HG02852 (cell line): ENCODE results near the gene ZNF136.

ENCODE experiments used
- ATAC-seq: cut with Tn5 transposase; IDR thresholded peaks from one replicate; pipeline ENCODE4 v1.9.1; 2021; ENCODE audit warnings: mild to moderate bottlenecking, moderate library complexity; ENCODE audit not compliant: unreplicated experiment

The ZNF136 gene

DNA sequence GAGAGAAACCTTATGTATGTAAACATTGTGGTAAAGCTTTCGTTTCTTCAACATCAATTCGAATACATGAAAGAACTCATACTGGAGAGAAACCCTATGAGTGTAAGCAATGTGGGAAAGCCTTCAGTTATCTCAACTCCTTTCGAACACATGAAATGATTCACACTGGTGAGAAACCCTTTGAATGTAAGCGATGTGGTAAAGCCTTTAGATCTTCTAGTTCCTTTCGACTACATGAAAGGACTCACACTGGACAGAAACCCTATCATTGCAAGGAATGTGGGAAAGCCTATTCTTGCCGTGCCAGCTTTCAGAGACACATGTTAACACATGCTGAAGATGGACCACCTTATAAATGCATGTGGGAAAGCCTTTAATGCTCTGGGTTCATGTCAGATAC lies 24.7 kb downstream of the ZNF136 start:
- no peak for ATAC-seq

DNA sequence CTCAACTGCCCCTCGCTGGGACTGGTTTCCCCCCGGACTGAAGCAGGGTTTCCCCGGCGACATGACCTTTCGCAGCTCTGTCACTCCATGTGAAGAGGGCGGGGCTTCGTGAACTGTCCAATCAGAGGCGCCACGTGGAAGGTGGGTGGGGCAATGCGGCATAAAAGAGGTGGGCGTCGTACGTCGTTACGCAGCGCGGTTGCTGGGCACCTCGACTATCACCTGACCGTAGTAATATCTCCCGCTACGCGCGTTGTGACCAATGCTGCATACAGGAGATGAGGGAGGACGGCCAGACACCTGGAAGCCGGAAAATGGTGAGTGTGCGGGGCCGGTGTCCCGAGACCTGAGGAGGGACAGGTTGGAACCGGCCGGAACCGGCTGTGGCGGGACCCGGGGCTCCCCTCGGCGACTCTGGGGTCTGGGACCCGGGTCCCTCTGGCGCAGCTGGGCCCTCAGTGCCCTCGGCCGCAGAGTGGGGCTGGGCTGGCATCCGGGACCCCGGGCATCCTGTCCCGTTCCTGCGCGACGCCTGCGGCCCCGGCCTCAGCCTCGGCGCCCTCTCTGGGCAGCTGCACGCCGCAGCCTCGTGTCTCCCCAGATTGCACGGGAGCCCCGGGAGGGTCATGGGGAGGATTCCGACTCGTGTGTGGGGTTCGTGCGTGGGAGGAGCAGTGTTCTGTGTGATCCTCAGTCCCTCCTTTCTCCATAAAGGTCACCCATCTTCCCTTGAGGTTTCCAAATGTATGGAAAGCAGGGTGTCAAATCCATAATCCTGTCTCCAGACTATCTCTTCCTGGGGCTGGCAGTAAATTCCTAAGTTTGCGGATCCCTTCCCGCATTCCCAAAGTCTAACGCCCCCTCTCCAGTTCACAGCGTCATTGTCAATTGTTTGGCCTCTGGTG lies 32.2 kb downstream of the ZNF136 start:
- no peak for ATAC-seq

GRCh38 chr19:12198136-12198535 lies 35.2 kb downstream of the ZNF136 start:
- ATAC-seq: no peak

- ATAC-seq: no peak
Measured at GRCh38 chr19:12199757-12200419, 37.0 kb downstream of the ZNF136 start.

DNA sequence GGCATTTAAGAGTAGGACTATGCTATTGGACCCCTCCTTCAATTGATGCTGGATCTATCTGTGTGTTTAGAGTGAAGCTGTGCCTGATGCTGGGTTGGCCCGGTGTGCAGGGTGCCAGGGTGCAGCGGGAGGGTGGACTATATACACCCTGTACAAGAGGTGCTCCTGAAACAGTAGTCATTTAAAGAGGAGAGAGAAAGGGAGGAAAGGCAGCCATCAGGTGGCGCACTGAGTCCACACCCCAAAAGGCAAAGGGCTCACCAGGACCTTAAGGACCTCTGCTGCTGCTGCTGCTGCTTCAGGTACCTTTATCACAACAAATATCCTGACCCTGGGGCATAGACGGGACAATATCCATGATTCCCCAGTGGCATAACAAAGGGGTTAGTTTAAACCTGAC lies 39.4 kb downstream of the ZNF136 start:
- no peak for ATAC-seq

- ATAC-seq: no peak
Measured at GRCh38 chr19:12205296-12205695, 42.4 kb downstream of the ZNF136 start.

DNA sequence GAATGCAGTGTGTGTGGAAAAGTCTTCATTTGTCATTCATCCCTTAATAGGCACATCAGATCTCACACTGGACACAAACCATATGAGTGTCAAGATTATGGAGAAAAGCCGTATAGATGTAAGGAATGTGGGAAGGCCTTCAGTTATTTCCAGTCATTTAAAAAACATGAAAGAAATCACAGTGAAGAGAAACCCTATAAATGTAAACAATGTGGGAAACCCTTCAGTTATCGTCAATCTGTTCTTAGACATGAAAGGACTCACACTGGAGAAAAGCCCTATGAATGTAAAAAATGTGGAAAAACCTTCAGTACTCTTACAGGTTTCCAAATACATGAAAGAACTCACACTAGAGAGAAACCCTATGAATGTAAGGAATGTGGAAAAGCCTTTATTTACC lies 45.3 kb downstream of the ZNF136 start:
- no peak for ATAC-seq

DNA sequence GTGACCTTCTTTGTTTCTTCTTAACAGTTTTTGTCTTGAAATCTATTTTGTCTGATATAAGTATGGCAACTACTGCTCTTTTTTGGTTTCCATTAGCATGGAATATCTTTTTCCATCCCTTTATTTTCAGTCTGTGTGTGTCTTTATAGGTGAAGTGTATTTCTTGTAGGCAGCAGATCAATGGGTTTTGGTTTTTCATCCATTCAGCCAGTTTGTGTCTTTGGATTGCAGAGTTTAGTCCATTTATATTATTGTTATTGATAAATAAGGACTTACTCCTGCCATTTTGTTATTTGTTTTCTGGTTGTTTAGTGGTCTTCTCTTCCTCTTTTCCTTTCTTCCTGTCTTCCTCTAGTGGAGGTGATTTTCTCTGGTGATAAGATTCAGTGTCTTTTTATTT lies 54.4 kb downstream of the ZNF136 start:
- ATAC-seq: no peak

DNA sequence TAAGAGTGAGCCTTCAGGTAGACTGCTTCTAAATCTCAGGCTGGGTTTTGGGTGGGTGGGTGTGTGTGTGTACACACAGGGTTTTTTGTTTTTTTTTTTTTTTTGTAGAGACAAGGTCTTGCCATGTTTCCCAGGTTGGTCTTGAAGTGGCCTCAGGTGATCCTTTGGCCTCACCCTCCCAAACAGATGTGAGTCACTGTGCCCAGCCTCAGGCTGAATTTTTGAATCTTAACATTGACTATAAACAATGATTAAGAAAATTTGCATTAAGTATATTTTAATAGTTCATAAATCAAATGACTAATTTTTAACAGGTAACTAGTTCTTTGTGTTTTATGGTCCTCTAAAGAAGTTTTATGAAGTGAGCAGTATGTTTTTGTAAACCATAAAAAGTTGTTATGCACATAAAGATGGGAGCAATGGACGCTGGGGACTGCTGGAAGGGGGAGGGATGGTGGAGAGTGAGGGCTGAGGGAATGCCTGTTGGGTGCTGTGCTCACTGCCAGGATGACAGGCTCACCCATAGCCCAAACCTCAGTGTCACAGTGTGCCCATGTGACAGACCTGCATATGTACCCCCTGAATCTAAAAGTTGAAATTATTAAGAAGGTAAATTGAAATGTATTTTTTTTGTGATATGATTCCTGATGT lies 60.2 kb downstream of the ZNF136 start:
- ATAC-seq: no peak

DNA sequence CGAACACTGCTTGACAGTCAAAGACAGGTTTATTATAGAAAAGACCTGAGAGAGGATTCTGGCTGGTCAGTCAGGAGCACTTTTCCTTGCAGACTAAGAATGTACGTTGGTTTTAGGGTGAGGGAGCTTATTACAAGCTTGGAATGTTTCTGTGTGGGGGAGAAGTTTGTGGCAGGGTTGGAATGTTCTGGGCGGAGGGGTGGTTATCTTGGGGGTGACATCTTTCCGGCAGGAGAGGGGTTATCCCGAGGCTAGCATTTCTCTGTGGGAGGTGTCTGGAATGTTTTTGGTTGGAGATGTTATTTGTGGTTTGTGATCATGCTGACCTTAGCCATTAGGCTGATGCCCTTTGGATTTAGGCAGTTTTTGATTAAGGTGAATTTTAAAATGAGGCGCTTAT lies 61.8 kb downstream of the ZNF136 start:
- ATAC-seq: no peak

- ATAC-seq: no peak
Measured at GRCh38 chr19:12229990-12230389, 67.1 kb downstream of the ZNF136 start.

DNA sequence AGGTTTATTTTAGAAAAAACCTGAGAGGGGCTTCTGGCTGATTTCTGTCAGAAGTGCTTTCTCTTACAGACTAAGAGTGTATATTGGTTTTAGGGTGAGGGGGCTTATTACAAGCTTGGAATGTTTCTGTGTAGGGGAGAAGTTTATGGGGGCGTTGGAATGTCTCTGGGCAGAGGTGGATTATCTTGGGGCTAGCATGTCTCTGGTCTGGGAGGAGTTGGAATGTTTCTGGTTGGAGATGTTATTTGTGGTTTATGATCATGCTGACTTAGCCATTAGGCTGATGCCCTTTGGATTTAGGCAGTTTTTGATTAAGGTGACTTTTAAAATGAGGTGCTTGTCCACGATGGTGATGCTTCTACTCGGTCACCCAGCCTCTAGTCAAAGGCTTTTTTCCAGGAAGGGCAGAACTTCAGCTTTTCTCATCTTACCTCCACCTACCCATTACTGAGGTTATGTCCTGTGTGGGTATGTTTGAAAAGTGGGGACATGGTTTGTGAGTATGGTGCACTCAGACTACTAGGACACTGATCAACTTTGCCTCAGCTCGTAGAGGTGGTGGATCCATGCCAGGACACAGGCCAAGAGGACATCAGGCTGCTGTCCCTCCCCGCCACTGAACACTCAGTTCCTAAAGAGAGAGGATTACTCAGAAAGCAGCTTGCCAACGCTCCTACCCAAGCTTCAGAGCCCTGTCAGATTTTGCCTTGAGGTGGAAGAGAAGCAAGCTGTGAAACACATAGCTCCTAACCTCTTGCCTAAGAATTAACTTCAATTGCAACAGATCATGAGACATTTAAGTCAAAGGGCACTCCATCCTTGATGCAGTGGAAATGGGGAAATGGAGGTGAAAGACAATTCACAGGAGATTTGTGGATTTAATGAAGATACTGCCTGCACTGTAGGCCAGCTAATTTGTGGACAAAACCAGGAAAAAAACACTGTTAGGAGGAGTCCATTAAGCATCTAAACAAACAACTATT lies 68.1 kb downstream of the ZNF136 start:
- ATAC-seq: no peak

- no peak for ATAC-seq
Measured at GRCh38 chr19:12232961-12233360, 70.1 kb downstream of the ZNF136 start.

DNA sequence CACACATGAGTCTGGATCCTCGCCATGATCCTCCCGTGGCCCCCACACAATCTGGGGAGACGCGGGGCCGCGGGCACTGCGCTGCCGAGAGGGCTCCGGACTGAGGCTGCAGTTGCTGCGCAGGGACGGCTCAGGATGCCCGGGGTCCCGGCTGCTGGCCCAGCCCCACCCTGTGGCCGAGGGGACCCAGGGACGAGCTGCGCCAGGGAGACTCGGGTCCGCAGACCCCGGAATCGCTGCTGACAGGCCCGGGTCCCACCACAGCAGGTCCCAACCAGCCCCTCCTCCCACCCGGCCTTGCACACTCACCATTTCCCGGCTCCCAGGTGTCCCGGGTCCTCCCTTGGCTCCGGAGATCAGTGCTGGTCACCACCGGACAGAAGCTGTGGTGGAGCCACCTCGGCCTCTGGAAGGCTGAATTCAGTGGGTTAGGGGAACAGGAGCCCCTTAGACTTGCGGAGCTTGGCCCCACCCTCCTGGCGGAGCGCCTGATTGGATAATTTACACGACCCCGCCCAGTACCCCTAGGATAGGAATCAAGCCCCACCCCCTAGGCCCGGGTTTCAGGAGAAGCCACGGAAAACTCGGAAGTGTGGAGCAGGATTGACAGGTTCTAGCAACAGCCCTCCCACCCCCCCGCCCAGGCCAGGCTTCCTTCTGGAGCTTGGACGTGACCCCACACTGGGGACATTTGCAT lies 74.4 kb downstream of the ZNF136 start:
- no peak for ATAC-seq
